GM06990 (cell line): ENCODE data around the gene SCAANT1.

ENCODE experiments used
- DNase-seq: peaks from one replicate; pipeline ENCODE4 v3.0.0-alpha.2; 2011; ENCODE audit not compliant: insufficient read length; ENCODE audit errors: extremely low read depth
- H3K27me3 ChIP-seq: replicated peaks from 2 replicates; pipeline ENCODE4 v1.6.0; 2011; ENCODE audit warnings: low read length; ENCODE audit not compliant: control insufficient read depth, insufficient read depth
- H3K36me3 ChIP-seq: 2 replicates; pipeline ENCODE4 v1.5.1; 2011; ENCODE audit warnings: low read length; ENCODE audit not compliant: control insufficient read depth, insufficient read depth
- H3K4me3 ChIP-seq: replicated peaks from 2 replicates; pipeline ENCODE4 v1.5.1; 2011; ENCODE audit warnings: low read depth, mild to moderate bottlenecking, control low read depth, low read length
- CTCF ChIP-seq: IDR thresholded peaks from 2 replicates; pipeline ENCODE4 v1.5.1; 2011; ENCODE audit warnings: low read length, control low read depth, mild to moderate bottlenecking, inconsistent platforms; ENCODE audit not compliant: insufficient read depth, poor library complexity, severe bottlenecking

Gene SCAANT1

DNA sequence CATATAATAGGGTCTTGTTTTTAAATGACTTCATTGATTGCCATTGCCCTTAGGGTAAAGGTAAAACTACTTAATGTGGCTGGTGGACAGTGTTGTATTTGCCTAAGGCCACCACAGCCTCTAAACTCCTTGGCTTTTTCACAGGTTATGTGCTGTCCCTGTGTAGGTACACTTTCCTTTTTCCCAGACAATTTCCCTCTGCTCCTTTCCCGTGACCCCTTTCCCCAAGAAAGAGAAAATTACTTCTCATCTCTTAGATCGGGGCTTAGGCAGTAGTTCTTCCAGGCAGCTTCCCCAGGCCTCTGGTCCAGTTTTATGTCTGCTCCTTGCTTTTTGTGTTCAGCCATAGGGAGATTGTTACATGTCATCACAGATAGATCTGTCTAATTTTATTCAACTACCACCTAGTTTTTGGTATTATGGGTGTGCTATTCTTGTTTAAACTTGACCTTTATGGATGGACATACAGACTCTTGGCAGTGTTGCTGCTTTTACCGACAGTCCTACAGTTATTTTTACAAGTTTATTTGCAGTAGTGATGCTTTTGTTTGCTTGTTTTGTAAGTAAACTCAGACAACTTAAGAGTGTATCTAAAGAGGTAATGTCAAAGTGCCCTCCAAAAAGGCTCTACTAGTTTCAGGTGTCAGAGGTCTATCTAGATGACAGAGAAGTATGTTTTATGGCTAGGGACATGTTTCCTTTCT lies 20.5 kb upstream of the SCAANT1 start:
- DNase-seq = no peak
- no peak overlapping the region for H3K4me3 ChIP-seq
- H3K36me3 ChIP-seq = peaks cover 1% of the 10 kb centered on the region; the same call in 1 of the 2 replicates
- H3K27me3 ChIP-seq = no peaks in the 10 kb centered on the region
- TF ChIP-seq CTCF = no peak

- Histone ChIP-seq H3K27me3 (no peaks in the 10 kb centered on the region), H3K36me3 (peaks cover 1% of the 10 kb centered on the region), H3K4me3 (no peak overlapping the region)
- no peak for DNase-seq
- TF ChIP-seq CTCF = no peak
Measured at GRCh38 chr3:63931290-63931689, 19.1 kb upstream of the SCAANT1 start.

- no peak for TF ChIP-seq CTCF
Measured at GRCh38 chr3:63927422-63928280, 15.5 kb upstream of the SCAANT1 start.

DNA sequence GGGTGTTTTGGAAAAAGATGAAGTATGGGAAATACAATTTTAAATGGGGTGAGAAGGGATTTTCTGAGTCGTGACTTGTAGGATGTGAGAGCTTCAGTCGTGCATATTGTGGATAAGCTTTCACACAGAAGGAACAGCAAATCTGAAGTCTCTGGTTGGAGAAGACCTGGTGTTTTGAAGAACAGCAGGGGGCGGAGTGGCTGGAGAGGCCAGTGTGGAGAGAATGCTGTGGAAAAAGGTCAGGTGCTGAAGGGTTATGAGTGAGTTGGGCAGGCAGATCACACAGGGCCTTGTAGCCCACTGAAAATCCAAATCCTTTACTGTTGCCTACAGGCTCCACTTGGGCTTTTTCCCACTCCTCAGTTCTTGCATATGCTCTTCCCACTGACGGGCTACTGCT lies 14.1 kb upstream of the SCAANT1 start:
- H3K36me3 ChIP-seq = peaks cover 5% of the 10 kb centered on the region
- TF ChIP-seq CTCF = no peak
- no peaks in the 10 kb centered on the region for H3K27me3 ChIP-seq
- no peak overlapping the region for H3K4me3 ChIP-seq
- no peak for DNase-seq

More at GRCh38 chr3:63927422-63928280, 15.5 kb upstream of the SCAANT1 start:
- Histone ChIP-seq H3K36me3 (peaks cover 5% of the 10 kb centered on the region), H3K27me3 (no peaks in the 10 kb centered on the region), H3K4me3 (no peak overlapping the region)
- no peak for DNase-seq

- Histone ChIP-seq H3K4me3 (no peak overlapping the region), H3K36me3 (peaks cover 5% of the 10 kb centered on the region), H3K27me3 (no peaks in the 10 kb centered on the region)
- TF ChIP-seq CTCF = no peak
- DNase-seq = no peak
Measured at GRCh38 chr3:63922491-63923199, 10.5 kb upstream of the SCAANT1 start.
